Smooth muscle cell (in vitro differentiated cells): ENCODE measurements around the gene SIRT3. TPM values are rescaled to one million over a fixed set of nuclear protein-coding genes. Genes with fewer than 3 reads are reported as not detected.

Experiments
- DNase-seq: peaks from one replicate; lab custom pipeline; 2025; ENCODE audit not compliant: unreplicated experiment; lab: John Stamatoyannopoulos, UW
- H2AFZ ChIP-seq: fragments of 200-600 bp; sonication (generic); 2 replicates; pipeline ENCODE4 v1.6.0; 2016; ENCODE audit warnings: antibody characterized with exemption, low read depth, mild to moderate bottlenecking
- H3F3A ChIP-seq: fragments of 200-600 bp; sonication (generic); 2 replicates; pipeline ENCODE4 v1.6.0; 2017; ENCODE audit warnings: antibody characterized with exemption, low read depth
- H3K27ac ChIP-seq: fragments of 200-600 bp; sonication (generic); 2 replicates; pipeline ENCODE4 v1.5.1; 2016; ENCODE audit warnings: low read depth, mild to moderate bottlenecking
- H3K27me3 ChIP-seq: fragments of 200-600 bp; sonication (generic); 2 replicates; pipeline ENCODE4 v1.6.1; 2016; ENCODE audit warnings: low read depth, mild to moderate bottlenecking
- H3K36me3 ChIP-seq: fragments of 200-600 bp; sonication (generic); 2 replicates; pipeline ENCODE4 v1.5.1; 2016; ENCODE audit warnings: low read depth
- H3K4me1 ChIP-seq: fragments of 200-600 bp; sonication (generic); 2 replicates; pipeline ENCODE4 v1.5.1; 2016; ENCODE audit warnings: low read depth
- H3K4me2 ChIP-seq: fragments of 200-600 bp; sonication (generic); 2 replicates; pipeline ENCODE4 v1.6.0; 2016; ENCODE audit warnings: mild to moderate bottlenecking
- H3K4me3 ChIP-seq: fragments of 200-600 bp; sonication (generic); 2 replicates; pipeline ENCODE4 v1.5.1; 2016; ENCODE audit warnings: mild to moderate bottlenecking
- H3K79me2 ChIP-seq: fragments of 200-600 bp; sonication (generic); 2 replicates; pipeline ENCODE4 v1.6.0; 2016; ENCODE audit warnings: low read depth, mild to moderate bottlenecking
- H3K9ac ChIP-seq: fragments of 200-600 bp; sonication (generic); 2 replicates; pipeline ENCODE4 v1.6.0; 2016; ENCODE audit warnings: low read depth
- H3K9me3 ChIP-seq: fragments of 200-600 bp; sonication (generic); replicated peaks from 2 replicates; pipeline ENCODE4 v1.5.1; 2016; ENCODE audit warnings: low read depth
- H4K20me1 ChIP-seq: fragments of 200-600 bp; sonication (generic); 2 replicates; pipeline ENCODE4 v1.6.0; 2016; ENCODE audit warnings: low read depth
- CTCF ChIP-seq: fragments of 200-600 bp; sonication (generic); IDR thresholded peaks from 2 replicates; pipeline ENCODE4 v1.5.1; 2017; ENCODE audit warnings: borderline replicate concordance, mild to moderate bottlenecking, antibody characterized with exemption; ENCODE audit not compliant: insufficient read depth, poor library complexity, severe bottlenecking
- WGBS: methylation state at CpG from one replicate; pipeline ENCODE4 v1.1.7; 2016; ENCODE audit warnings: low lambda C conversion rate; 5-methylcytosine and 5-hydroxymethylcytosine counted together
- polyA plus RNA-seq: library from polyadenylated mRNA; unstranded; fragments of >200 nt; fragmentation: Nextera tagmentation; extraction: Ambion mirVana; gene quantifications from 2 replicates; pipeline ENCODE4 v1.2.1, GENCODE V29; 2016
- total RNA-seq: library from RNA; depleted of rRNA; stranded (reverse); fragments of >200 nt; gene quantifications from 2 replicates; pipeline ENCODE4 v1.2.3, GENCODE V29; 2014

The SIRT3 gene
- total RNA-seq (10.8 and 13.0 TPM in 2 replicates), polyA plus RNA-seq (19.8 and 22.6 TPM in 2 replicates)

GRCh38 chr11:235997-236773, at the start of gene SIRT3:
Gene SIRT3, minus strand, starts transcription at chr11:236342. Its CDS starts 14 bp downstream, at chr11:236328.
- H3K9ac ChIP-seq = peak within 1 kb of the TSS; percentile 90
- H3K4me2 ChIP-seq = peak within 1 kb of the TSS; percentile 98
- H3K4me3 ChIP-seq = peak within 1 kb of the TSS; percentile 94
- H4K20me1 ChIP-seq = peaks cover 18% of the 10 kb centered on the region
- TF ChIP-seq CTCF = no peak
- peak within 1 kb of the TSS; percentile 82 for H2AFZ ChIP-seq
- peak within 1 kb of the TSS; percentile 91 for H3K27ac ChIP-seq
- H3K79me2 ChIP-seq = peaks cover 51% of the 10 kb centered on the region
- H3F3A ChIP-seq = no peaks in the 10 kb centered on the region
- no peaks in the 10 kb centered on the region for H3K9me3 ChIP-seq
- H3K4me1 ChIP-seq = peaks cover 15% of the 10 kb centered on the region
- no peaks in the 10 kb centered on the region for H3K36me3 ChIP-seq
- DNase-seq = peak; percentile 80
- H3K27me3 ChIP-seq = no peaks in the 10 kb centered on the region
- 2% methylated on average over 39 of the region's 70 CpGs for WGBS

- no peak for TF ChIP-seq CTCF
- H3K36me3 ChIP-seq = no peaks in the 10 kb centered on the region
- H3K4me1 ChIP-seq = peaks cover 10% of the 10 kb centered on the region
- H3K4me2 ChIP-seq = no peak overlapping the region
- 90% methylated on average over 8 of the region's 8 CpGs for WGBS
- no peaks in the 10 kb centered on the region for H3F3A ChIP-seq
- H3K79me2 ChIP-seq = no peaks in the 10 kb centered on the region
- no peak overlapping the region for H3K4me3 ChIP-seq
- H2AFZ ChIP-seq = no peak overlapping the region
- H3K9me3 ChIP-seq = no peaks in the 10 kb centered on the region
- DNase-seq = no peak
- H3K27ac ChIP-seq = no peak overlapping the region
- H3K27me3 ChIP-seq = peaks cover 5% of the 10 kb centered on the region
- no peak overlapping the region for H3K9ac ChIP-seq
- no peaks in the 10 kb centered on the region for H4K20me1 ChIP-seq
Measured at GRCh38 chr11:285894-286220, 49.7 kb upstream of the SIRT3 start.

GRCh38 chr11:285021-285893, 49.1 kb upstream of the SIRT3 start:
- Histone ChIP-seq H3K79me2 (no peaks in the 10 kb centered on the region), H3K4me2 (no peak overlapping the region), H3K27ac (no peak overlapping the region), H3K4me1 (peaks cover 10% of the 10 kb centered on the region), H3K9ac (no peak overlapping the region), H3F3A (no peaks in the 10 kb centered on the region), H3K4me3 (no peak overlapping the region), H3K27me3 (peaks cover 5% of the 10 kb centered on the region), H2AFZ (no peak overlapping the region), H4K20me1 (no peaks in the 10 kb centered on the region), H3K36me3 (no peaks in the 10 kb centered on the region), H3K9me3 (no peaks in the 10 kb centered on the region)
- no peak for DNase-seq
- TF ChIP-seq CTCF = no peak
- 93% methylated on average over 25 of the region's 29 CpGs for WGBS
